ENCODE data around the gene EMCN. TPM values are rescaled to one million over a fixed set of nuclear protein-coding genes. Genes with fewer than 3 reads are reported as not detected.

The EMCN gene
- total RNA-seq, 4 donors from 2014 or later, result 13.2 to 32.0 (median 21.9) TPM

DNA sequence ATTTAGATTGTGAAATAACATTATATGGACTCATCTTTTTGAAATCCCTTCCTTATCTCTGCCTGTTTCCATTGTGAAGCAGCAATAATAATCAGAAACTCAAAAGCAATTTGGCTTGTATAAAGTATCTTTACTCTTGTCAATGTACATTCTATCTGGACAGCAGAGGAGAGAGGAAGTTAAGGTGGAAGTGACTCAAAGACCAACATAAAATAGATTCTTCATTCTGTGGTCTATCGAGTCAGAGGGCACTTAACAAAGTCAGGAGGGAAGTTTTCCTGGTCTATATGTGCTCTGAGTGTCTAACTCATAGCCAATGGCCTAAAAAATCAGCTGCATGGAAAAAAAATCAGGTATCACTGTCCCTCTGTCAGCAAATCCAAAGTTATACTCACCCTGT lies 155.5 kb downstream of the EMCN start:
- no peak for DNase-seq (ENCODE audit: low spot score in 2 of 2)
- TF ChIP-seq EP300 (IDR thresholded peaks at IDR 0.05) (no peak), CTCF (IDR thresholded peaks at IDR 0.05) (no peak), POLR2A (IDR thresholded peaks at IDR 0.05) (no peak)
- Histone ChIP-seq H3K27me3 (no peaks in the 10 kb centered on the region), H3K4me1 (peaks cover 0 to 5% (median 2%) of the 10 kb centered on the region in 4 donors), H3K36me3 (no peaks in the 10 kb centered on the region), H3K27ac (no peak overlapping the region), H3K9me3 (peaks cover 0 to 7% (median 0%) of the 10 kb centered on the region in 4 donors), H3K4me3 (no peak overlapping the region)
- WGBS, 2 donors, result 68 to 79% methylated on average over 1 of the region's 1 CpG

GRCh38 chr4:100361336-100361735 lies 156.5 kb downstream of the EMCN start:
- TF ChIP-seq CTCF (IDR thresholded peaks at IDR 0.05) (no peak), POLR2A (IDR thresholded peaks at IDR 0.05) (no peak), EP300 (IDR thresholded peaks at IDR 0.05) (no peak)
- no peak for DNase-seq (ENCODE audit: low spot score in 2 of 2)
- Histone ChIP-seq H3K27ac (no peak overlapping the region), H3K36me3 (no peaks in the 10 kb centered on the region), H3K9me3 (peaks cover 0 to 8% (median 0%) of the 10 kb centered on the region in 4 donors), H3K4me1 (peaks cover 0 to 5% (median 2%) of the 10 kb centered on the region in 4 donors), H3K27me3 (no peaks in the 10 kb centered on the region), H3K4me3 (no peak overlapping the region)
- 77 to 85% methylated on average over 1 of the region's 1 CpG for WGBS, 2 donors

GRCh38 chr4:100360211-100360610 lies 157.6 kb downstream of the EMCN start:
- peaks cover 0 to 8% (median 0%) of the 10 kb centered on the region in 4 donors for H3K9me3 ChIP-seq
- no peaks in the 10 kb centered on the region for H3K27me3 ChIP-seq
- no peak overlapping the region for H3K4me3 ChIP-seq
- DNase-seq (ENCODE audit: low spot score in 2 of 2), result no peak
- 40 to 47% methylated on average over 1 of the region's 1 CpG for WGBS, 2 donors
- H3K27ac ChIP-seq, result no peak overlapping the region
- no peaks in the 10 kb centered on the region for H3K36me3 ChIP-seq
- H3K4me1 ChIP-seq, result peaks cover 0 to 5% (median 2%) of the 10 kb centered on the region in 4 donors
- no peak for TF ChIP-seq POLR2A (IDR thresholded peaks at IDR 0.05)
- no peak for TF ChIP-seq CTCF (IDR thresholded peaks at IDR 0.05)

GRCh38 chr4:100359441-100359840 lies 158.4 kb downstream of the EMCN start:
- 47 to 62% methylated on average over 2 of the region's 2 CpGs for WGBS, 2 donors
- H3K4me3 ChIP-seq, result no peak overlapping the region
- H3K9me3 ChIP-seq, result peaks cover 0 to 8% (median 0%) of the 10 kb centered on the region in 4 donors
- no peak overlapping the region for H3K27ac ChIP-seq
- H3K4me1 ChIP-seq, result peaks cover 0 to 5% (median 2%) of the 10 kb centered on the region in 4 donors
- no peaks in the 10 kb centered on the region for H3K27me3 ChIP-seq
- TF ChIP-seq EP300 (IDR thresholded peaks at IDR 0.05) (no peak), CTCF (IDR thresholded peaks at IDR 0.05) (no peak), POLR2A (IDR thresholded peaks at IDR 0.05) (no peak)
- DNase-seq (ENCODE audit: low spot score in 2 of 2), result no peak
- no peaks in the 10 kb centered on the region for H3K36me3 ChIP-seq

GRCh38 chr4:100357542-100357941 lies 160.3 kb downstream of the EMCN start:
- 90 to 96% methylated on average over 1 of the region's 1 CpG for WGBS, 2 donors
- H3K36me3 ChIP-seq, result no peaks in the 10 kb centered on the region
- H3K4me1 ChIP-seq, result no peaks in the 10 kb centered on the region
- H3K4me3 ChIP-seq, result no peak overlapping the region
- peaks cover 0 to 8% (median 0%) of the 10 kb centered on the region in 4 donors for H3K9me3 ChIP-seq
- TF ChIP-seq EP300 (IDR thresholded peaks at IDR 0.05), result no peak
- no peak for TF ChIP-seq CTCF (IDR thresholded peaks at IDR 0.05)
- no peak for TF ChIP-seq POLR2A (IDR thresholded peaks at IDR 0.05)
- H3K27me3 ChIP-seq, result no peaks in the 10 kb centered on the region
- DNase-seq (ENCODE audit: low spot score in 2 of 2), result no peak
- no peak overlapping the region for H3K27ac ChIP-seq

Measured in tibial nerve (tissue), 4 donors.